ENCODE measurements around the gene ZNF296.

DNA sequence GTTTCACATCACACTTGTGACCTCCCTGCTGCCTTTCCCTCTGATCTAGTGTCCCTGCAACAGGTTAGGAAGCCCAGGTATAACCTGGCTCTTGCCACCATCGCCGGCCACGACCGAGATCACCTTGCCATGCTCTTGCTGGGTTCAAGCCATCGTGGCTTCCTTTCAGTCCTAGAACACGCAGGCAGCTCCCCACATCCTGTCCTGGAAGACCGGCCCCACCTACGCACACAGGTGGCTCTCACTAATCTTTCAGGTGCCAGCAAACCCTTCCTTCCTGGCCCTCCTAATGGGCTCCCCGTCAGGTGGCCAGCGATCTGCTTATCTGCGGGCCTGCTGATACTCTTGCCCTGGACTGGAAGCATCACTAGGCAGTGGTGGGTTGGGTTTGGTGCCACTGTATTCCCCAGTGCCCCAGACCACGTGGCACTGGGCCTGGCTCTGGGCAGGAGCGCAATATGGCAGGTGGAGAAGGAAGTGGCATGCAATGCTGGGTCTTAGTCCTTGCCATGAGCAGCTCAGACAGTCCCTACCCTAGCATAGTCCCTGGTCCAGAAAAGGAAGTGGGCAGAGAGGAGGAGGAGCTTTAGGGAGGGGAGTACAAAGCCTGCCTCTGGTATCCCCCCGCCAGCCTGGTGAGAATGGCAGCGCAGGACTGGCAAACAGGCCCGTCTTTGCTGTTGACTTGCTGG lies 28.5 kb upstream of the ZNF296 start:
- TF ChIP-seq, protein P1, sequence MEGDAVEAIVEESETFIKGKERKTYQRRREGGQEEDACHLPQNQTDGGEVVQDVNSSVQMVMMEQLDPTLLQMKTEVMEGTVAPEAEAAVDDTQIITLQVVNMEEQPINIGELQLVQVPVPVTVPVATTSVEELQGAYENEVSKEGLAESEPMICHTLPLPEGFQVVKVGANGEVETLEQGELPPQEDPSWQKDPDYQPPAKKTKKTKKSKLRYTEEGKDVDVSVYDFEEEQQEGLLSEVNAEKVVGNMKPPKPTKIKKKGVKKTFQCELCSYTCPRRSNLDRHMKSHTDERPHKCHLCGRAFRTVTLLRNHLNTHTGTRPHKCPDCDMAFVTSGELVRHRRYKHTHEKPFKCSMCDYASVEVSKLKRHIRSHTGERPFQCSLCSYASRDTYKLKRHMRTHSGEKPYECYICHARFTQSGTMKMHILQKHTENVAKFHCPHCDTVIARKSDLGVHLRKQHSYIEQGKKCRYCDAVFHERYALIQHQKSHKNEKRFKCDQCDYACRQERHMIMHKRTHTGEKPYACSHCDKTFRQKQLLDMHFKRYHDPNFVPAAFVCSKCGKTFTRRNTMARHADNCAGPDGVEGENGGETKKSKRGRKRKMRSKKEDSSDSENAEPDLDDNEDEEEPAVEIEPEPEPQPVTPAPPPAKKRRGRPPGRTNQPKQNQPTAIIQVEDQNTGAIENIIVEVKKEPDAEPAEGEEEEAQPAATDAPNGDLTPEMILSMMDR (IDR thresholded peaks at IDR 0.05), result no peak
- no peak for TF ChIP-seq POLR2AphosphoS5 (IDR thresholded peaks at IDR 0.05)
- TF ChIP-seq POLR2A (IDR thresholded peaks at IDR 0.05), result no peak
- TF ChIP-seq EP300 (IDR thresholded peaks at IDR 0.05), result no peak

All from upper lobe of left lung (tissue), 4 donors.